Heart right ventricle (tissue), 16 donors: Measurements from ENCODE around the gene MEGF11. TPM values are rescaled to one million over a fixed set of nuclear protein-coding genes. Genes with fewer than 3 reads are reported as not detected.

ENCODE experiments used
- ATAC-seq, 8 donors: fragments of 200-7000 bp; cut with Tn5 transposase; one replicate each; pipeline ENCODE4 v1.9.1; 2020; ENCODE audit warnings: mild to moderate bottlenecking in 8 of 8, moderate library complexity in 8 of 8, moderate number of reproducible peaks in 1 of 8
- DNase-seq, 2 donors: peaks; one replicate each; pipeline ENCODE4 v3.0.0-alpha.2; 2020
- H3K27ac ChIP-seq, 10 donors: fragments of 200-600 bp; sonication (generic) in 2 of 10; one replicate each; pipeline versions ENCODE4 v1.5.0 to v1.8.0; 2020 to 2022; ENCODE audit warnings: mild to moderate bottlenecking in 3 of 10
- H3K27me3 ChIP-seq, 7 donors: fragments of 200-600 bp; one replicate each; pipeline ENCODE4 v1.8.0; 2021 to 2022; ENCODE audit warnings: mild to moderate bottlenecking in 2 of 7
- H3K36me3 ChIP-seq, 9 donors: fragments of 200-600 bp; sonication (generic) in 1 of 9; one replicate each; pipeline versions ENCODE4 v1.5.0 to v1.8.0; 2020 to 2022; ENCODE audit warnings: mild to moderate bottlenecking in 2 of 9
- H3K4me1 ChIP-seq, 9 donors: fragments of 200-600 bp; sonication (generic) in 1 of 9; one replicate each; pipeline versions ENCODE4 v1.5.0 to v1.8.0; 2020 to 2022; ENCODE audit warnings: mild to moderate bottlenecking in 4 of 9
- H3K4me3 ChIP-seq, 10 donors: fragments of 200-600 bp; sonication (generic) in 2 of 10; one replicate each; pipeline versions ENCODE4 v1.5.0 to v1.8.0; 2020 to 2022; ENCODE audit warnings: mild to moderate bottlenecking in 7 of 10, moderate library complexity in 2 of 10
- H3K9me3 ChIP-seq, 11 donors: fragments of 200-600 bp in 10 of 11; sonication (generic) in 2 of 11; one replicate each; pipeline versions ENCODE4 v1.5.0 to v1.8.0; 2013 to 2022; ENCODE audit warnings: mild to moderate bottlenecking in 2 of 11, control low read depth in 1 of 11, moderate library complexity in 1 of 11
- WGBS, 2 donors: extraction: QIAGEN DNeasy Blood & Tissue Kit; methylation state at CpG; one replicate each; pipeline ENCODE4 v1.1.7; 2013; ENCODE audit warnings: inconsistent platforms in 1 of 2; 5-methylcytosine and 5-hydroxymethylcytosine counted together
- intact Hi-C, 10 donors: fragments of 100-400 bp; cut with DNase I; formaldehyde crosslinking; loops; one replicate each; pipeline versions ENCODE4 v1.11.1 to v1.14.2; 2022
- polyA plus RNA-seq, 2 donors: library from polyadenylated mRNA; stranded (reverse); fragments of 200-250 nt; gene quantifications; one replicate each; pipeline ENCODE4 v1.2.3, GENCODE V29; 2013
- total RNA-seq, 10 donors: library from RNA; stranded (reverse); fragmentation: NEBNext Ultra II Directional in 3 of 10; extraction: Animal tissue kit (Norgen Biotek cat#: 25700) in 3 of 10; gene quantifications; one replicate each; pipeline versions ENCODE4 v1.2.1 to v1.2.4, GENCODE V29; 2021 to 2023
- TF ChIP-seq, protein P1 (sequence below), 9 donors: fragments of 200-600 bp; sonication (generic) in 2 of 9; IDR thresholded peaks; one replicate each; pipeline versions ENCODE4 v1.5.0 to v1.8.0; 2021 to 2022; ENCODE audit warnings: antibody characterized with exemption in 9 of 9, mild to moderate bottlenecking in 5 of 9, moderate library complexity in 1 of 9
- donor health status: Arrhythmogenic right ventricular cardiomyopathy.
- donor health status: ischemic (EF 13 %, LVEDD 7.1; RV severe dilation, severe dysfunction).
- donor health status: healthy with polysubstance abuse.
- donor health status: DM: no; HTN: yes; CAD: no.
- donor health status: DM: no; HTN: no; CAD: no.
- donor health status: ischemic (EF 25% LVEDD 6.9; RV normal size, moderate dysfunction).
- donor health status: ischemic (EF 25% LVEDD 5.7; RV mildly dilated, moderate dysfunction).
- donor health status: healthy.
- donor health status: DM: yes; HTN: yes; CAD: no.
- donor health status: Ischemic cardiomyopathy.
- donor health status: ischemic (EF 35%, LVEDD 5.7; RV mildly dilated, moderate dysfunction).
- donor health status: nonischemic (EF 11% LVEDD 7.7; RV severe dilation, severe dysfunction).
- donor health status: DM: yes; HTN: yes; CAD: no.
- donor health status: PGD.
- donor health status: ischemic (EF 29% LVEDD 5.4; RV normal size, mild dysfunction).
- donor health status: nonischemic (EF 23%, LVEDD 6.1; RV moderate dilation, normal function).

The MEGF11 gene
- total and polyA plus RNA-seq, 12 donors, result 0.03 TPM; not detected in 11

DNA sequence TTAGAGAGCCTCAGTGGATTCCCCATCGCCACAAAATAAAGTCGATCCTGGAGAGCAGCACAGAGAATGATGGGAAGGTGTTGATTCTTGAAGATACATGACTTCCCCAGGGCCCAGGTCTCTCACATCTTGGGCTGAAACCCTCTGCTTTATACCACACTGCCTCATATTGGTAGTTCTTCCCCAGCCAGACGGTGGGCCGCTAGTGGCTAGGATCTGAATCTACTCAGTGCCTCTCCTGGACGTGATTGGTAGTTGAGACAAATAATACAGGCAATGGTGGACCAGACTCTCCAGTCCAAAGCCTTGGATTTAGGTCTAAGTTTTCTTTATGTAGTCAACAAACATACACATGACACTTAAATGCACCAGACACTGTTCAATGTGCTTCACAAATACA, 334.6 kb downstream of the MEGF11 start:
- Histone ChIP-seq H3K9me3 (no peaks in the 10 kb centered on the region), H3K36me3 (peaks cover 0 to 9% (median 0%) of the 10 kb centered on the region in 9 donors), H3K4me1 (peaks cover 0 to 21% (median 10%) of the 10 kb centered on the region in 9 donors), H3K27me3 (no peaks in the 10 kb centered on the region), H3K4me3 (no peak overlapping the region), H3K27ac (no peak overlapping the region)
- TF ChIP-seq, protein P1, sequence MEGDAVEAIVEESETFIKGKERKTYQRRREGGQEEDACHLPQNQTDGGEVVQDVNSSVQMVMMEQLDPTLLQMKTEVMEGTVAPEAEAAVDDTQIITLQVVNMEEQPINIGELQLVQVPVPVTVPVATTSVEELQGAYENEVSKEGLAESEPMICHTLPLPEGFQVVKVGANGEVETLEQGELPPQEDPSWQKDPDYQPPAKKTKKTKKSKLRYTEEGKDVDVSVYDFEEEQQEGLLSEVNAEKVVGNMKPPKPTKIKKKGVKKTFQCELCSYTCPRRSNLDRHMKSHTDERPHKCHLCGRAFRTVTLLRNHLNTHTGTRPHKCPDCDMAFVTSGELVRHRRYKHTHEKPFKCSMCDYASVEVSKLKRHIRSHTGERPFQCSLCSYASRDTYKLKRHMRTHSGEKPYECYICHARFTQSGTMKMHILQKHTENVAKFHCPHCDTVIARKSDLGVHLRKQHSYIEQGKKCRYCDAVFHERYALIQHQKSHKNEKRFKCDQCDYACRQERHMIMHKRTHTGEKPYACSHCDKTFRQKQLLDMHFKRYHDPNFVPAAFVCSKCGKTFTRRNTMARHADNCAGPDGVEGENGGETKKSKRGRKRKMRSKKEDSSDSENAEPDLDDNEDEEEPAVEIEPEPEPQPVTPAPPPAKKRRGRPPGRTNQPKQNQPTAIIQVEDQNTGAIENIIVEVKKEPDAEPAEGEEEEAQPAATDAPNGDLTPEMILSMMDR (IDR thresholded peaks at IDR 0.05), result no peak
- WGBS, 2 donors, result 93 to 96% methylated on average over 5 of the region's 5 CpGs
- intact Hi-C loops, result loop anchor here in 8 of 10 donors (5.0 to 10.0 kb wide), 5 partner anchors 273 to 368 kb away; no protein-coding TSS in a partner anchor
- DNase-seq (no peak), ATAC-seq (no peak)

GRCh38 chr15:65918357-65918920, 335.1 kb downstream of the MEGF11 start:
- TF ChIP-seq, protein P1 (IDR thresholded peaks at IDR 0.05), result no peak
- ATAC-seq, result no peak
- Histone ChIP-seq H3K36me3 (peaks cover 0 to 9% (median 0%) of the 10 kb centered on the region in 9 donors), H3K4me1 (peaks cover 0 to 21% (median 10%) of the 10 kb centered on the region in 9 donors), H3K4me3 (no peak overlapping the region), H3K9me3 (no peaks in the 10 kb centered on the region), H3K27ac (no peak overlapping the region), H3K27me3 (no peaks in the 10 kb centered on the region)
- no peak for DNase-seq
- WGBS, 2 donors, result 83 to 89% methylated on average over 3 of the region's 3 CpGs
- intact Hi-C loops, result loop anchor here in 8 of 10 donors (5.0 to 10.0 kb wide), 5 partner anchors 274 to 369 kb away; no protein-coding TSS in a partner anchor

DNA sequence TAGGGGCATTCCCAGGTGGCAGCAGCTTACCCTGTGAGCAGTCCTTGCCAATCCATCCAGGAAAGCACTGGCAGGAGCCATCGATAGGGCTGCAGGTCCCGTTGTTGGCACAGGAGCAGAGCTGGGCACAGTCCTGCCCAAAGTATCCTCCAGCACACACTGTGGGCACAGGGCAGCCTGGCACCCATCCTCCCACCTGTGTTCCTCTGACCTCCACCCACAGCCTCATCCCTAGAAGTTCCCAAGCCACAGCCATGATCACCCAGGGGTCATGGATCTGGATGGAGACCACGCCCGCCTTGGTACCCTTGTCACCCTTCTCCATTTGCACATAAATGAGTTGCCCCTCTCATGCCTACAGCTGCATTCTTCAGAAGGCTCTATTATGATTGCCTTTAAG, 335.6 kb downstream of the MEGF11 start:
- Histone ChIP-seq H3K36me3 (peaks cover 0 to 9% (median 0%) of the 10 kb centered on the region in 9 donors), H3K27ac (no peak overlapping the region), H3K4me1 (peaks cover 0 to 21% (median 10%) of the 10 kb centered on the region in 9 donors), H3K4me3 (no peak overlapping the region), H3K27me3 (no peaks in the 10 kb centered on the region), H3K9me3 (no peaks in the 10 kb centered on the region)
- DNase-seq (no peak), ATAC-seq (no peak)
- TF ChIP-seq, protein P1 (IDR thresholded peaks at IDR 0.05), result no peak
- WGBS, 2 donors, result 97 to 98% methylated on average over 4 of the region's 4 CpGs
- intact Hi-C loops, result loop anchor here in 8 of 10 donors (5.0 to 10.0 kb wide), 5 partner anchors 274 to 369 kb away; no protein-coding TSS in a partner anchor

DNA sequence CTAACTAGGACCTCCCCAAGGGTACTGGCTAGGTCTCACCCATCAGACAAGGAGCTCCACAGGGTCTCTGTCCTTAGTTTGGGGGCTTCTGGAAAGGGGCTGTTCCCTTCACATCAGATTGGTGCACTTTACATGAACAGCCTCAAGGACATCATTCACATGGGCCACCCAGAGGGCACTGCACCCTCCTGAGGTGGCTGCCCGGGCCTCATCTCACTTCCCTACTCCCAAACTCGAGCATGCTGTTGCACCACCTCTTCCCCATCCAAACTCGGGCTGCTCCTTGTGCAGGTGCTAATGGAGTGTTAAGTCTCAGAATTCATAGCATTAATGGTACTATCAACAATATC, 336.2 kb downstream of the MEGF11 start:
- Histone ChIP-seq H3K4me3 (no peak overlapping the region), H3K27me3 (no peaks in the 10 kb centered on the region), H3K27ac (no peak overlapping the region), H3K36me3 (peaks cover 0 to 14% (median 0%) of the 10 kb centered on the region in 9 donors), H3K9me3 (no peaks in the 10 kb centered on the region), H3K4me1 (peaks cover 0 to 21% (median 10%) of the 10 kb centered on the region in 9 donors)
- intact Hi-C loops, result loop anchor here in 8 of 10 donors (5.0 to 10.0 kb wide), 5 partner anchors 275 to 370 kb away; no protein-coding TSS in a partner anchor
- WGBS, 2 donors, result 82% methylated on average over 3 of the region's 3 CpGs
- TF ChIP-seq, protein P1 (IDR thresholded peaks at IDR 0.05), result no peak
- no peak for DNase-seq
- no peak for ATAC-seq
